Fibroblast of lung (primary cell): ENCODE measurements around the gene MARK4.

Source experiments
- EZH2 ChIP-seq: IDR thresholded peaks from 2 replicates; pipeline ENCODE4 v1.5.1; 2012; ENCODE audit warnings: low read length, control low read depth, mild to moderate bottlenecking; ENCODE audit errors: missing control alignments
- TF ChIP-seq, protein P1 (sequence below), 2 donors: IDR thresholded peaks in 1 of 2; conservative IDR thresholded peaks in 1 of 2; 1 replicate in 1 of 2; 2 replicates in 1 of 2; pipeline ENCODE4 v1.5.1; 2011 to 2012; ENCODE audit warnings: low read length in 2 of 2, control low read depth in 1 of 2, inconsistent platforms in 1 of 2, low read depth in 1 of 2, mild to moderate bottlenecking in 1 of 2

DNA sequence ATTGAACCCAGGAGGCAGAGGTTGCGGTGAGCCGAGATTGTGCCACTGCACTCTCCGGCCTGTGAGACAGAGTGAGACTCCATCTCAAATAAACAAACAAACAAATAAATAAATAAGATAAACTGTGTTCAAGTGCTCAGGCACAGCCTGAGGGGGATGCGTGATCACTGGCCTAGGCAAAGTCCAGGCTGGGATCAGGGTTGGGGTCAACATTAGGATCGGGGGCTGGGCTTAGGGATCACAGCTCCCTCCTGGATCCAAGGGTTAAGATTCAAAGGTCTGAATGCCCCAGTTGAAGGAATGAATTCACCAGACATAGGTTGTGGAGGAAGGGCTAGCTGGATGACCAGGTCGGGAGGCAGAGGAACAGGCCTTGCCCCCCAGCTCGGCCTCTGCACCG is 3.9 kb upstream of the MARK4 start:
- no peak for TF ChIP-seq EZH2
- TF ChIP-seq, protein P1, sequence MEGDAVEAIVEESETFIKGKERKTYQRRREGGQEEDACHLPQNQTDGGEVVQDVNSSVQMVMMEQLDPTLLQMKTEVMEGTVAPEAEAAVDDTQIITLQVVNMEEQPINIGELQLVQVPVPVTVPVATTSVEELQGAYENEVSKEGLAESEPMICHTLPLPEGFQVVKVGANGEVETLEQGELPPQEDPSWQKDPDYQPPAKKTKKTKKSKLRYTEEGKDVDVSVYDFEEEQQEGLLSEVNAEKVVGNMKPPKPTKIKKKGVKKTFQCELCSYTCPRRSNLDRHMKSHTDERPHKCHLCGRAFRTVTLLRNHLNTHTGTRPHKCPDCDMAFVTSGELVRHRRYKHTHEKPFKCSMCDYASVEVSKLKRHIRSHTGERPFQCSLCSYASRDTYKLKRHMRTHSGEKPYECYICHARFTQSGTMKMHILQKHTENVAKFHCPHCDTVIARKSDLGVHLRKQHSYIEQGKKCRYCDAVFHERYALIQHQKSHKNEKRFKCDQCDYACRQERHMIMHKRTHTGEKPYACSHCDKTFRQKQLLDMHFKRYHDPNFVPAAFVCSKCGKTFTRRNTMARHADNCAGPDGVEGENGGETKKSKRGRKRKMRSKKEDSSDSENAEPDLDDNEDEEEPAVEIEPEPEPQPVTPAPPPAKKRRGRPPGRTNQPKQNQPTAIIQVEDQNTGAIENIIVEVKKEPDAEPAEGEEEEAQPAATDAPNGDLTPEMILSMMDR (conservative IDR thresholded peaks at IDR 0.05 in 1 of 2, IDR thresholded peaks at IDR 0.05 in 1 of 2; ENCODE audit: low read depth in 1 of 2, low read length in 2 of 2) = no peak
